ENCODE measurements around the gene EPHA1.

EPHA1 gene

GRCh38 chr7:143343596-143343995 lies 65.1 kb downstream of the EPHA1 start:
- no peak for DNase-seq

DNA sequence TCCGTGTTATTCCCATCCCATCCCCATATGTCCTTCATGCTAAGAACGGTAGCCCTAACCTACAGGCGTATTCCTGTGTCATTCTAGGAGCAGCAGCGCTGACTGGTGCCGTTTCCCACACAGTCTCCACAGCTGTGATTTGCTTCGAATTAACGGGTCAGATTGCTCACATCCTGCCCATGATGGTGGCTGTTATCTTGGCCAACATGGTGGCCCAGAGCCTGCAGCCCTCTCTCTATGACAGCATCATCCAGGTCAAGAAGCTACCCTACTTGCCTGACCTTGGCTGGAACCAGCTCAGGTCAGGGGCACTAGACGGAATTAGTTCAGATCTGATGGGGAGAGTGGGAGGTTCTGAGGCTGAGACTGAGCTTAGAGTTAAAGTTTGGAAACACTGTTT lies 66.8 kb downstream of the EPHA1 start:
- no peak for DNase-seq

Measured in DMS79 (cell line).